Measurements from ENCODE around the gene RNASE2. TPM values are rescaled to one million over a fixed set of nuclear protein-coding genes. Genes with fewer than 3 reads are reported as not detected.

RNASE2 gene
- total RNA-seq, 1 donor from 2014 or later, result 3.7 TPM

Other genes with a start within 250 kb of the RNASE2 start
- gene EDDM3A, start 209.6 kb upstream of the RNASE2 start, total RNA-seq, result not detected
- not detected for gene EDDM3B, start 187.1 kb upstream of the RNASE2 start, total RNA-seq
- 15.0 TPM for gene RNASE6, start 174.2 kb upstream of the RNASE2 start, total RNA-seq
- 357 TPM for gene RNASE1, start 152.6 kb upstream of the RNASE2 start, total RNA-seq
- gene RNASE3, start 64.1 kb upstream of the RNASE2 start, total RNA-seq, result 0.71 TPM
- gene METTL17, start 34.5 kb downstream of the RNASE2 start, total RNA-seq, result 56.2 TPM
- not detected for gene SLC39A2, start 43.8 kb downstream of the RNASE2 start, total RNA-seq
- gene NDRG2, start 69.6 kb downstream of the RNASE2 start, total RNA-seq, result 398 TPM
- 0.49 TPM for gene TPPP2, start 74.7 kb downstream of the RNASE2 start, total RNA-seq
- gene RNASE13, start 79.3 kb downstream of the RNASE2 start, total RNA-seq, result not detected
- not detected for gene RNASE7, start 86.9 kb downstream of the RNASE2 start, total RNA-seq
- not detected for gene RNASE8, start 102.3 kb downstream of the RNASE2 start, total RNA-seq
- 91.1 TPM for gene ARHGEF40, start 114.8 kb downstream of the RNASE2 start, total RNA-seq
- 43.2 TPM for gene ZNF219, start 143.2 kb downstream of the RNASE2 start, total RNA-seq
- gene TMEM253, start 145.6 kb downstream of the RNASE2 start, total RNA-seq, result 0.62 TPM
- gene OR5AU1, start 200.6 kb downstream of the RNASE2 start, total RNA-seq, result not detected

Measured in sciatic nerve (tissue), 1 donor.